NOMO-1 (cell line): ENCODE results near the gene L1TD1.
A peak's percentile ranks its signal among the peaks of the same experiment; 100 is the strongest.
"Not testable (repeated sequence)": the region's sequence is repeated elsewhere in the genome, so short reads cannot be mapped to it uniquely, and the experiment has no call there.

Source experiments
- DNase-seq, 2 experiments: peaks; one replicate each; lab custom pipeline; 2025; ENCODE audit not compliant: unreplicated experiment in 2 of 2; lab: John Stamatoyannopoulos, UW

Gene L1TD1

DNA sequence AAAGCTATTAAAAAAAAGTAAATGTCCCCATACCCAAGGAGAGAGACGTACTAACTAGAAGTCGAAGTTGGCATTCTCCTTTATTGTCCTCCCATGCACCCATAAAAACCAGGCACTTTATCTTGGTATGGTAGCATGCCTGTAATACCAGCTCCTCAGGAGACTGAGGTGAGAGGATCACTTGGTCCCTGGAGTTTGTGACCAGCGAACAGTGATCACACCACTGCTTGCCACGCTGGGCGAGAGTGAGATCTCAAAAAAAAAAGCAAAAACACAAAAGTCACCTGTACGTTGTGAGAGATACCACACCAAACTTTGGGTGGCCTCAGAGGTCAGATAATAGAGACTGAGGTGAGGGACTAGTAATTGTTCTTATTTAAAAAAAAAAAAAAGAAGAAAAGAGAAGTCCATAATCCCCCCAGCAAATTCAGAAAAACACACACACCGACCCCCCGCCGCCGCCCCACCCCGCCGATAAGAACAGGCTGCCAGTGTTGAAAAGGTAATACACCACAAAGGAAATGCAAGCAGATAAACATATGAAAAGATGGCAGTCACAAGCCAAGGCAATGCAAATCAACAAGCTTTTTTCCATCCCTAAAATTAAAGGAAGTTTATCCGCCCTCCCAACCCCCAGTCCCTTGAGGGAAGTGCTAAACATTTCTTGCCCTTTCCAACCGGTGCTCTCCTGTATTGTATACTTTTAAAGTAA lies 3.6 kb downstream of the L1TD1 start:
- DNase-seq, result no peak

DNA sequence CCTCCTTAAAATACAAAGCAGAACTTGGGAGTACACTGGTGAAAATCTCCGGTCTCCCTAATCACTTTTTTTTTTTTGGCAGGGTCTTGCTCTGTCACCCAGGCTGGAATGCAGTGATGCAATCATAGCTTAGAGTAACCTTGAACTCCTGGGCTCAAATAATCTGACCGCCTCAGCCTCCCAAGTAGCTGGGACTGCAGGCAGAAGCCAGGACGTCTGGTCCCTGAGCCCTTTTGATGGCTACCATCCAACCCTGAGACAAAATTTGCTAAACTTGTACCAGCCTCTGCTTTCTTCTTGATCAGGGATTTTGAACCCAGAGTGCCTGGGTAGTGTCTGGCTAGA lies 4.1 kb downstream of the L1TD1 start:
- DNase-seq, result no peak

DNA sequence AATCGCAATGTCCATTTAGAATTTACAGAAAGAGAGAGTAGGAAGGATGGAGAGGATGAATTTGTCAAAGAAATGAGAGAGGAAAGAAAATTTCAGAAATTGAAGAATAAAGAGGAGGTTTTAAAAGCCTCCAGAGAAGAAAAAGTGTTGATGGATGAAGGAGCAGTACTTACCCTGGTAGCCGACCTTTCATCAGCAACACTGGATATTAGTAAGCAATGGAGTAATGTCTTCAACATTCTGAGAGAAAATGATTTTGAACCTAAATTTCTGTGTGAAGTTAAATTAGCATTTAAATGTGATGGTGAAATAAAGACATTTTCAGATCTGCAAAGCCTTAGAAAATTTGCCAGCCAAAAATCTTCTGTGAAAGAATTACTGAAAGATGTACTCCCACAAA lies 12.5 kb downstream of the L1TD1 start:
- no peak for DNase-seq

DNA sequence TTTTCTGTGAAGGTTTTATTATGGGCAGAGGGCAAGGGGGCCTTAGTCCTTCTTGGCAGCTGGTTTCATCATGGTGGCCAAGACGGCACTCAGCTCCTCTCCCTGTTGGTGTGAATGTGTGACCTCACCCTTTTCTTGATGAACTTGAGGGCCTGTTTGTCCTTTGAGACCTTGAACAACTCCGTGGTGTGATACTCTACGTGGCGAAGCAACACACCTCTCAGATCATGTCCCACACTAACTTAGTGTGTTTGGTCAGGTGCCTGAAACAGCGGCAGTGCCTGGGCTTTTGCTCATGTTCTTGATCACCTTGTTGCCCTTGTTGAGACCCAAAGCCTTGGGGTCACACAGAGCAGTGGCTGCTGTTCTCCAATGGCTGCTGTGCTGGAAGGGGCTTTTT lies 13.4 kb downstream of the L1TD1 start:
- DNase-seq, result no peak

DNA sequence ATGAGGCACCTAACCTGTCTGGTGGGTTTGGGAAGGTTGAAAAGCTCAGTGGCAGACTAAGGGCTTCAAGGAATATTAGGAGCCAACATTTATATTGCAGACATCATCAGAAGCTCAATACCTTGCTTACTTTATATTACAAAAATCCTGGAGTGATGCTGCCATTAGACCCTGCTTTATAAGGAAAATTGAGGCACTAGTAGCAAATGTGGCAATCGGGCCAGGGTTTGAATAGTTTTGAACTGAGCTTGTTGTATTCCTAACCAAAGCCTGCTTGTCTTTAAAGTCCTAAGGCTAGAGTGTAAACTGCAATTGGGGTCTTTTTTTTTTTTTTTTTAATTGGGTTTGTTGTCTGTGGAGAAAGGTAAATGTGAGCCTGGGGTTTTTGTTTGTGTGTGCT lies 14.3 kb downstream of the L1TD1 start:
- no peak for DNase-seq

DNA sequence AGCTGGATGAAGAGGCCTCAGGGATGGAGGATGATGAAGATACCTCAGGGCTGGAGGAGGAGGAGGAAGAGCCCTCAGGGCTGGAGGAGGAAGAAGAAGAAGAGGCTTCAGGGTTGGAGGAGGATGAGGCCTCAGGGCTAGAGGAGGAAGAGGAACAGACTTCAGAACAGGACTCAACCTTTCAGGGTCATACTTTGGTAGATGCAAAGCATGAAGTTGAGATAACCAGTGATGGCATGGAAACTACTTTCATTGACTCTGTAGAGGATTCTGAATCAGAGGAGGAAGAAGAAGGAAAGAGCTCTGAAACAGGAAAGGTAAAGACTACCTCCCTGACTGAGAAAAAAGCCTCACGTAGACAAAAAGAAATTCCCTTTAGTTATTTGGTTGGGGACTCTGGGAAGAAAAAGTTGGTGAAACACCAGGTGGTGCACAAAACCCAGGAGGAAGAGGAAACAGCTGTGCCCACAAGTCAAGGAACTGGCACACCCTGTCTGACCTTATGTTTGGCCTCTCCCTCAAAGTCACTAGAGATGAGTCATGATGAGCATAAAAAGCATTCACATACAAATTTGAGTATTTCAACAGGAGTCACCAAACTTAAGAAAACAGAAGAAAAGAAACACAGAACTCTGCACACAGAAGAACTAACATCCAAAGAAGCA lies 15.4 kb downstream of the L1TD1 start:
- DNase-seq, result peak; percentile 66 to 74

DNA sequence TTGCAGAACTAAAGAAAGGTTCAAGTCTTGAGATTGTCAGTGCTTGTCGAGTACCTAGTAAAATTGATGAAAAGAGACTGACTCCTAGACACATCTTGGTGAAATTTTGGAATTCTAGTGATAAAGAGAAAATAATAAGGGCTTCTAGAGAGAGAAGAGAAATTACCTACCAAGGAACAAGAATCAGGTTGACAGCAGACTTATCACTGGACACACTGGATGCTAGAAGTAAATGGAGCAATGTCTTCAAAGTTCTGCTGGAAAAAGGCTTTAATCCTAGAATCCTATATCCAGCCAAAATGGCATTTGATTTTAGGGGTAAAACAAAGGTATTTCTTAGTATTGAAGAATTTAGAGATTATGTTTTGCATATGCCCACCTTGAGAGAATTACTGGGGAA lies 16.3 kb downstream of the L1TD1 start:
- no peak for DNase-seq

DNA sequence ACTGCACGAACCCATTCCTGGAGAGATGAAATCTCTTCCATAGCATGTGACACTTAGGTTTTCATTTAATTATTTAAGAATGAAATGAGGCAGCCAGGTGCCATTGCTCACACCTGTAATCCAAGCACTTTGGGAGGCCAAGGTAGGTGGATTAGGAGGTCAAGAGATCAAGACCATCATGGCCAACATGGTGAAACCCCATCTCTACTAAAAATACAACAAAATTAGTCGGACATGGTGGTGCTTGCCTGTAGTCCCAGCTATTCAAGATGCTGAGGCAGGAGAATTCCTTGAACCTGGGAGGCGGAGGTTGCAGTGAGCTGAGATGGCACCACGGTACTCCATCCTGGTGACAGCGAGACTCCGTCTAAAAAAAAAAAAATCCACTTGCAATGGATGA lies 17.8 kb downstream of the L1TD1 start:
- no peak for DNase-seq

DNA sequence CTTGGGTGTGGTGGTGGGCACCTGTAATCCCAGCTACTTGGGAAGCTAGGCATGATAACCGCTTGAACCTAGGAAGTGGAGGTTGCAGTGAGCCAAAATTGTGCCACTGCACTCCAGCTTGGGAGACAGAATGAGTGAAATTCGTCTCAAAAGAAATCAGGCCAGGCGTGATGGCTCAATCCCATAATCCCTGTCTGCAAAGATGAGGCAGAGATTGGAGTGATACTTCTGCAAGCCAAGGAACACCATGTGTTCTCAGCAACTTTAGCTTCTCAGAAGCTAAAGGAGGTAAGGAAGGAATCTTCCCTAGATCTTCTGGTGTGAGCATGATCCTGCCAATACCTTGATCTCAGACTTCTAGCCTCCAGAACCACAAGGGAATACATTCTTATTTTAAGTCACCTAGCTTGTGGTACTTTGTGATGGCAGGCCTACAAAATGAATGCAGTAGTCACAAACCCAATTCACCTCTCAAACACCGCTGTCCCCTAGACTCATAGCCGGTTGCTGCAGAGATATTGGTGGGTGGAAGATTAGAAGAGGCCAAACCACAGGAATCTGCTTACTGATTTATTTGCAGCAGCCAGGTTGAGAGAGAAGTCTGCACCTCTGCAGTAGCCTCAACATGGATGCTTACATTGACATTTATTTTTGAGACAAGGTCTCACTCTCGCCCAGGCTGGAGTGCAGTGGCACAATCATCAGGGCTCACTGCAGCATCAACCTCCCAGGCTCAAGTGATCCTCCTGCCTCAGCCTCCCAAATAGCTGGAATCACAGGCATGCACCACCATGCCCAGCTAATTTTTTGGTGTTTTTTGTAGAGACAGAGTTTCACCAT lies 18.6 kb downstream of the L1TD1 start:
- no peak for DNase-seq

DNA sequence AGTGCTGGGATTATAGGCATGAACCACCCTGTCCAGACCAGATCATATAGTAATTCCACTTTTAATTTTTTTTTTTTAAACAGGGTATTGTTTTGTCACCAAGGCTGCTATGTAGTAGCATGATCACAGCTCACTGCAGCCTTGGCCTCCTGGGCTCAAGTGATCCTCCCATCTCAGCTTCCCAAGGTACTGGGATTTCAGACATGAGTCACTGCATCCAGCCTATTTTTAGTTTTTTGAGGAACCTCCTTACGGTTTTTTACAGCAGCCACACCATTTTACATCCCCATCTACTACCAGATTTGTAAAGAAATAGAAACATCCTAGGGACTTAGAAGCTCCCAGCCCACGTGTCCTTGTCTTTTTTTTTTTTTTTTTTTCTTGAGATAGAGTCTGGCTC lies 24.0 kb downstream of the L1TD1 start:
- DNase-seq, result no peak

DNA sequence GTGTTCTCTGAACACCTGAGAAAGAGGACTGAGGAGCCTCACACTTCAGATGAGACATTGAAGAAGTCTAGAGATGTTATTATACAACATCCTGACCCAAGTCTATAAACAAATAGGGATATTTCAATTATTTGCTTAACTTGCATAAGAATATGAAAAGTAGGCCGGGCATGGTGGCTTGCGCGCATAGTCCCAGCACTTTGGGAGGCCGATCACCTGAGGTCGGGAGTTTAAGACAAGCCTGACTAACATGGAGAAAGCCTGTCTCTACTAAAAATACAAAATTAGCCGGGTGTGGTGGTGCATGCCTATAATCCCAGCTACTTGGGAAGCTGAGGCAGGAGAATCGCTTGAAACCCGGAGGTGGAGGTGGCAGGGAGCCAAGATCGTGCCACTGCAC lies 25.8 kb downstream of the L1TD1 start:
- not testable (repeated sequence) for DNase-seq

DNA sequence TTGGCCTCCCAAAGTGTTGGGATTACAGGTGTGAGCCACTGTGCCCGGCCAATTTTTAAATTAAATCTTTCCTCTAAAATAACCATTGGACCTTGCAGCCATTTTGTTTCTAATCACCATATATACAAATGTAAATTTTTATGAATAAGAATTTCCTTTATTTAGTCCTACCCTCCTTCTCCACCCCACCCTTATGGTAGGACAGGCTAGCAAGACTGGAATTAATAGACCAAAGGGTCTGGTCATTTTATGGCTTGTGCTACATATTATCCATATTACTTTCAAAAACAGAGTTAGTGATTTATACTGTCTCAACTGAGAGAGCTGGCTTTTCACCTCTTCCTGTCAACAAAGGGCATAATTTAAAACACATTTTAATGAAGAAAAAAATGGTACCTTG lies 26.5 kb downstream of the L1TD1 start:
- no peak for DNase-seq

DNA sequence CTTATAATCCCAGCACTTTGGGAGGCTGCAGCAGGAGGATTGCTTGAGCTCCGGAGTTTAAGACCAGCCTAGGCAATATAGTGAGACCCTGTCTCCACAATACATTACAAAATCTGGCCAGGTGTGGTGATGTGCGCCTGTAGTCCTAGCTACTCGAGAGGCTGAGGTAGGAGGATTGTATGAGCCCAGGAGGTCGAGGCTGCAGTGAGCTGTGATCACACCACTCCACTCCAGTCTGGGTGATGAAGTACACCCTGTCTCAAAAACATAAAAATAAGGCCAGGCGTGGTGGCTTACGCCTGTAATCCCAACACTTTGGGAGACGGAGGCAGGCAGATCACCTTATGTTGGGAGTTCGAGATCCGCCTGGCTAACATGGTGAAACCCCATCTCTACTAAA lies 27.7 kb downstream of the L1TD1 start:
- no peak for DNase-seq

DNA sequence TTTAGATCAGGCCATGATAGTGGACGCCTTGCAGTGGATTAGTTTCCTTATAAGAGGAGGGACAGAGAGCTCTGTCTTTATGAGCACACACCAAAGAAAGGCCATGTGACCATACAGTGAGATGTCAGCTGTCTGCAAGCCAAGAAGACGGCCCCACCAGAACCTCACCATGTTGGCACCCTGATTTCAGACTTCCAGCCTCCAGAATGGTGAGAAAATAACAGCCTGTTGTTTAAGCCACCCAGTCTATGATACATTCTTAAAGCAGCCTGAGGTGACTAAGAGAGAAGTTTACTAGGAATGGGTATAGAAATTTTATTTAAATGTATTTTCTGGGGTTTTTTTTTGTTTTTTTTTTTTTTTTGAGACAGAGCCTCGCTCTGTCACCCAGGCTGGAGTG lies 29.5 kb downstream of the L1TD1 start:
- DNase-seq, result no peak

DNA sequence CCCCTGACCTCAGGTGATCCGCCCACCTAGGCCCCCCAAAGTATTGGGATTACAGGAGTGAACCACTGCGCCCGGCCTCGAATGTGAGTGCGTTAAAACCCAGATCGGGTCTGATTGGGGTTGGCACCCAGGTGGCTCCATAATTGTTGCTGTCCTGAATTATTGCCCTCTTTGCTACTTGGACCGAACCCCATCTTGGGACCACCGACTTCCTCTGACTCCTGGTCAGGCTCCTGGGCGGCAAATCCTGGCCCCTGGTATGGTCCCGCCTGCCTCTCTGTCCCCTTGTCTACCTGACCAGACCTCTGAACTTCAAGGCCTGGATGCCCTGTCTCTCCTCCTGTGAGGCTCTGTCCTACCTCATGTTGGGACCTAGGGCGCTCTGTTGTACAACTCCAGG lies 32.8 kb downstream of the L1TD1 start:
- no peak for DNase-seq

DNA sequence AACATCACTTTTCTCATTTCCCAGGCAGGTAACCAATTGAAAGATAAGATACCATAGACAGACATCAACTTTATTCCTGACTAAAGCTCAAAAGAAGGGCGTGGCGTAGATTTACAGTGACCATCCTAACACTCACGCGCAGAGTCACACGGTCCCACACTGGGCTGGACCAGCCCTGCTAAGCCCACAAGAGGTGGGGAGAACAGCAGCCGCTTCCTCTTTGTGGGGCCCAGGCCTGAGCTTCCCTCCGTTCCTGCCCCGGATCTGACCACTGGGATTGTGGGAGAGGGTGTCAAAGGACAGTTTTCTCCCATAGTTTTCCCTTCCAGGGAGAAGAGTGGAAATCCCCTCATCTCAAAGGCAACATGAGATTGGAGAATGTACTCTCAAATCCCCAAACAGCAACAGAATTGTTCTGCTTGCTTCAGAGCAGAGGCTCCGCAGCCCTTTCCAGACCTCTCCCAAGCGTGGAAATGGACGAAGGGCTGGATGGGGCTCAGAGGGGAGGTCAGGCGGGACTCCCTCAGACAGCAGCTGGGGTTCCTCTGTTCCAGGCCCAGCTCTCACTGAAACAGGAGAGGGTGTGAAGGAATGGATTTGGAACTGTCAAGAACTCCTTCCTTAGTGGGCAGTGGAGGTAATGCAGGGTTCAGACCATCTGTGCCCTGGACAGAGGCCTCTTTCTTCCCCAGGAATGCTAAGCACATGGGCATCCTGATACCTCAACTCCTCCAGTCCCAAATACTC lies 33.7 kb downstream of the L1TD1 start:
- DNase-seq, result no peak

DNA sequence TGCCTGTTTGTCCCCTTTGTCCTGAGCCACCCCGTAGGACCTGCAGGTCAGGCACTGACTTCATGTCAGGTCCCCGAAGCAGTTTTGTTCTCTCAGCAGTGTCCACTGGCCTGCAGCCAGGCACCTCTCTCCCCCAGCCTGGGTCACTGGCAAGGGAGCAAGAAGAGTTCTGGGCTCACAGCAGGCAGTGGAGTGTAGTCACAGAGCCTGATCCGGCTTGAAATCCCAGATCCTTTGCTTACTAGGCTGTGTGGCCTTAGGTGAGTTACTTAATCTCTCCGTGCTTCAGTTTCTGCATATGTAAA lies 34.2 kb downstream of the L1TD1 start:
- DNase-seq, result no peak

DNA sequence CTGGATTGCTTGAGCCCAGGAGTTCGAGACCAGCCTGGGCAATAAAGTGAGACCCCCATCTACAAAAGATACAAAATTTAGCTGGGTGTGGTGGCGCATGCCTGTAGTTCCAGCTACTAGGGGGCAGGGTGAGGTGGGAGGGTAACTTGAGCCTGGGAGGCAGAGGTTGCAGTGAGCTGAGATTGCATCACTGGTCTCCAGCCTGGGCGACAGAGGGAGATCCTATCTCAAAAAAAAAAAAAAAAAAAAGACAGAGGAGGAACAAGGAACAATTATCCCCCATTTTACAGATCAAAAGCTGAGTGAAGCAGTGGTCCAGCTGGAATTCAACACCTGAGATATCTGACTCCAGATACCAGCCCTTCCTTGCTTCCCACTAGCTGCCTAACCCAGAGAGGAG lies 34.8 kb downstream of the L1TD1 start:
- DNase-seq, result peak in 1 of 2 experiments; percentile 15

DNA sequence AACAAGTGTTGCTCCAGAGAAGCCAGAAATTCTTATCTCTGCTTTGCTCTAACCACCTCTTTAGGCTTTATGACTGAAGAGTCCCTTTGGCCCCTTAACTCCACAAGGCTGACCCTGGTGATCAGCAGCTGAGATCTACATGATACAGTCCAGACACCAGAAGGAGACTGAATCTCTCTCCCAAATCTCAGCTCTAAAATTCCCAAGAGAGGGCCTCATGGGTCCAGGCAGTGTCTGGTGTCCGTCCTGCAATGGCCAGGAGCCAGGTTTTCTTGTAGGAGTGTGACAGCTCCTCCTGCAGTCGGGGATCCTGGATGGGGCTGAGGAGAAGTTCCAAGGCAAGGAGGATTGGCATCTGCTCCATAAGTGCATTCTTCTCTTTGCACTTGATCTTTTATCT lies 35.3 kb downstream of the L1TD1 start:
- DNase-seq, result no peak

DNA sequence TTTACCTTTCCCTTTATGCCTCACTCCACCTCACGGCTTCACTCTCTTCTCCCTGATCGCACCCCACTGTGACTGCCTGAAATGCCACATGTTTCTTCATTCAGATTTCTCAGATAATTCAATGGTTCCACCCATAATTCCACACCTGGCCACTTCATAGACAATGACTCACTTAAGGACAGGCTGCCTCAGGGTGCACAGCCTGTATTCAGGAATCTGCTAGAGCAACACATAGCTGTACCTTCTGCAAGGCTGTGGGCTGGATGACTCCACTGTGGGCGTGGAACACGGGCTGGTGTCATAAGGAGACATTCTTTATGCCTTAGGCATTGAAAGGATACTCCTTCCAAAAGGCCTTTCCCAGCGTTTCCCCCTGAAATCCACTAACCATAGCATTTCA lies 36.1 kb downstream of the L1TD1 start:
- no peak for DNase-seq

DNA sequence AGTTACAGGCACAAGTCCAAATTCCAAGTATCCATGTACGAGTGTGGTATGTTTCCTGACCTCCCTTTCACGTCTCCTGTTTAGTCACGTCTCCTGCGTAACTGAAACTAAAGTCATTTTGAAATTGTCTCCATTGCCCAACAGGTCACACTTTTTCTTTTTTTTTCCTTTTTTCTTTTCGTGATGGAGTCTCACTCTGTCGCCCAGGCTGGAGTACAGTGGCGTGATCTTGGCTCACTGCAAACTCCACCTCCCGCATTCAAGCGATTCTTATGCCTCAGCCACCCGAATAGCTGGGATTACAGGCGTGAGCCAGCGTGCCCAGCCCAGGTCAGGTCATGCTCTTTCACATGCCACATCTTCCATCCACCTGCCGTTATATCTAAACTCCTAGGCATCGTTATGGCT lies 38.2 kb downstream of the L1TD1 start:
- peak; percentile 11 to 21 for DNase-seq
